RPMI7951 (cell line): ENCODE results near the gene KRCC1. TPM values are rescaled to one million over a fixed set of nuclear protein-coding genes. Genes with fewer than 3 reads are reported as not detected.
"Not testable (repeated sequence)": the region's sequence is repeated elsewhere in the genome, so short reads cannot be mapped to it uniquely, and the experiment has no call there.

Experiments used
- DNase-seq: peaks from one replicate; pipeline ENCODE4 v3.0.0-alpha.2; 2012; ENCODE audit warnings: low read depth
- total RNA-seq: library from RNA; depleted of rRNA; stranded (reverse); fragments of >200 nt; shearing (Covaris generic); gene quantifications from 2 replicates; pipeline ENCODE4 v1.2.3, GENCODE V29; 2014

The KRCC1 gene
- total RNA-seq, 1 experiment from 2014 or later = 36.2 TPM

DNA sequence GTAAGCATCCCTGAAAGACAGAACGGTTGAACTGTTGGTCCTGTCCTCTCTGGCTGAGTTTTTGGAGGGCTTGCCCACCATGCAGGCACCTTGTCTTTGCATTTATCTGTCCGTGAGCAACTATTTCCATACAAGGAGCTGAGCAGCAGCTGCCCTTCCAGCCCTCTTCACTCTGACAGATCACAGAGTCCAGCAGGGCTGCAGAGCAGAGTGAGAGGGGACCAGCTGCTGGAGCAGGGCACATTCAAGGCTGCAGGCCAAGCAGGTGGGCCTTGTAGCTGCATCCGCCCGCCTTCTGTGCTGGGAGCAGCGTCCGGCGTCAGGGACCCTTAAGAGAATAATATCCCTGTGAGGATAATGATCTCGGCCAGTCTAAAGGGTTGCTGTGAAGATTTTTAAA lies 21.5 kb upstream of the KRCC1 start:
- DNase-seq = no peak

- DNase-seq = peak; percentile 38
Observed at GRCh38 chr2:88074854-88075292, 19.3 kb upstream of the KRCC1 start.

DNA sequence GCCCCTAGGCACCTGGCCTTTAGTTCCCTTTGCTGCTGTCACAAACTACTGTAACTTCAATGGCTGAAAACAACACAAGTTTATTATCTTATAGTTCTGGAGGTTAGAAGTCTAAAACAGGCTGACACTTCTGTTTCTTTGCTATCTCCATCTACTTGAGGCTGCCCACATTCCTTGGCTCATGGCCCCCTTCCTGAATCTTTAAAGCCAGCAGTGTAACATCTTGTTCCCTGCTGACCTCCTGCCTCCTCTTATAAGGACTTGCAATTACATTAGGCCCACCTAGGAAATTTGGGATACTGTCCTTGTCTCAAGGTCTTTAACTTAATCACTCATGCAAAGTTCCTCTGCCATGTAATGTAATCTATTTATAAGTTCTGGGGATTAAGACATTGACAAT lies 18.6 kb upstream of the KRCC1 start:
- DNase-seq = no peak

- DNase-seq = no peak
Observed at GRCh38 chr2:88071365-88071764, 15.8 kb upstream of the KRCC1 start.

GRCh38 chr2:88070055-88070454 lies 14.5 kb upstream of the KRCC1 start:
- no peak for DNase-seq

GRCh38 chr2:88069117-88069516 lies 13.5 kb upstream of the KRCC1 start:
- DNase-seq = no peak

DNA sequence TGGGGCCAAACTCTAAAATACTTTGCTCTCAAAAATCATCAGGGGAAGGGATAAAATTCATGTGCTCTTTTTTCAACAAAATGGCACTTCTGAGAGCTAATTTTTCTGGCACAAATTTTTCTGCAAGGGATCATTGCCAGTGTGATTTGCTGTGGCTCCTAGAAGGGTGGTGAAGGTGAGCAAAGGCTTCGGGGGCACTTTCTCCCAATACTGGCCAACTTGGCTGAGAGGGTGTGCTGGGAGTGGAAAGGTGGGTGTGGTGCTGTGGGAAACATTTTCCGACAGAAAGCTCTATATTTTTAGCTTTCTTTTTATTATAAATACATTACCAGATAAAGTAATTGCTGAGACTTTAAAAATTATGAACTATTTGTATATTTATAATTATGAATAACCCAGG lies 12.5 kb upstream of the KRCC1 start:
- DNase-seq = no peak

- no peak for DNase-seq
Observed at GRCh38 chr2:88067598-88067997, 12.0 kb upstream of the KRCC1 start, which contains the start of gene SMYD1. TSS of gene SMYD1 (plus strand) at chr2:88067825. CDS start at chr2:88067865, 40 bp downstream.

DNA sequence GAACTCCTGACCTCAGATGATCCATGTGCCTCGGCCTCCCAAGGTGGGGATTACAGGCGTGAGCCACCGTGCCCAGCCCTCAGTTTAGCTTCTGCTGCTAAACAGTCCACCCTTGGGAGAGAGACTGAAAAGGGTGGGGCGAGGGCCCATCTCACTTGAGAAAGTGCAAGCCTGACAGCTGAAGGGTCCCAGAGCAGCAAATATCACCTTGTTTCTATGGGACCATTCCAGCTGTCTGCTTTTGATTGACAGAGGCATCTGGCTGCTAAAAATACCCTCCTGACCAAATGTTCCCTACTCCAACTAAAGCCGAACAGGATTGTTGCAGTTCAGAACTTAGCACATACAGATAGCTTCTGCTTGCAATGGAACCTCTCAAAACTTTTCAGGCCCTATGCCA lies 11.6 kb upstream of the KRCC1 start:
- DNase-seq = no peak

DNA sequence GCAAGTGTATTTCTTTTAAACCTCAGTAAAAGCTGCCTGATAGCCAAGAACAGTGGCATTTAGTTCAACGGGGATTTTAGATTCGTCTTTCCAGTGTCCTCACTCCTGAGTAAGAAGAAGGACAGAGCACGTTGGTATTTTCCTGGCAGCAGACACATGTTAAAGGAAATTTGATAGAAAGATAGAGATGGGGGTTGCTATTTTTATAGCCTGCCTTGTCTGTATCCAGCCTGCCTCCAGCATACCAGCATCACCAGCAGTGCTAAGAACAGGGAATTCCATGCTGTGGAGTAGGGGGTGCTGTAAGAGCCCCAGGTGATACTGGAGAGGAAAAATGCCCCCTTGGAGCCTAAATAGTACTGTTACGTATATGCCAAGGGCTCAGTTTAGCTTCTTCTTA lies 11.0 kb upstream of the KRCC1 start:
- no peak for DNase-seq

DNA sequence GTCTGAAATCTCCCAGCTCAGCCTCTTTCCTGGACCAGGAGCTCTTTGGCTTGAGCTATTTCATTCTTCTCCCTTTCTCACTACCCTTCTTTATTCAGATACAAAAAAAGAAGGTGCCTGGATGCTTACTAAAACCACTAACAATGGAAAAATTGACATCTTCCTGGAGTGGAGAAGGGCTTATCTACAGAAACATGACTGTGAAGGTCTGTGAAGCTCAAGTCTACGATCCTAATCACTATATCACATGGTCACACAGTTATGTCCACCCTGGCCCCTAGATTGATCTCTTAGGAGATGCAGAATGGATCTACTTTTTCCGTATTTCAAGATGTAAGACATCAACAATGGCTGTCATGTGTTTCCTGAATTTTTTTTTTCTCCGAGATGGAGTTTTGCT lies 5.7 kb upstream of the KRCC1 start:
- no peak for DNase-seq

DNA sequence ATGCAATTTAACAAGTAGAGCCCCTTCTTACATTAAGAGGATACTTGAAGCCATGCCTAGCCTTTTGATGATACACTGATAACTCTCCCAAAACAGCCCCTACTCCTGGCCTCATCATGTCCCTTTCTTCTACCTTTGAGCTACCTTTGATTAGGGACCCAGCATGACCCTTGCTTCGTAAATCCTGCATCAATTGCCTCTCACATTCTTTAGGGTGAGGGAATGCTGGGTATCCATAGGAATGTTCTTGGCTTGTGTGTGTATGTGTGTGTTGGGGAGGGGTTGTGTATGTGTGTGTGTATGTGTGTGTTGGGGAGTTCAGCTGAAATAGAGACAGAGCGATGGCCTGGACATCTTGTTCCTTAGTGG lies 5.3 kb upstream of the KRCC1 start:
- no peak for DNase-seq

GRCh38 chr2:88059979-88060906 lies 4.7 kb upstream of the KRCC1 start:
- DNase-seq = peak; percentile 37

- DNase-seq = no peak
Observed at GRCh38 chr2:88058191-88058590, 2.6 kb upstream of the KRCC1 start.

- DNase-seq = no peak
Observed at GRCh38 chr2:88057437-88057844, 1.9 kb upstream of the KRCC1 start.

- DNase-seq = peak; percentile 52
Observed at GRCh38 chr2:88054782-88055370, 707 bp downstream of the KRCC1 start.

- DNase-seq = peak; percentile 35
Observed at GRCh38 chr2:88053934-88054781, 1.4 kb downstream of the KRCC1 start.

- DNase-seq = no peak
Observed at GRCh38 chr2:88053296-88053695, 2.3 kb downstream of the KRCC1 start.

- no peak for DNase-seq
Observed at GRCh38 chr2:88051792-88052191, 3.8 kb downstream of the KRCC1 start.

- no peak for DNase-seq
Observed at GRCh38 chr2:88049622-88050021, 6.0 kb downstream of the KRCC1 start.

GRCh38 chr2:88048541-88048940 lies 7.0 kb downstream of the KRCC1 start:
- DNase-seq = no peak

- DNase-seq = not testable (repeated sequence)
Observed at GRCh38 chr2:88045561-88045960, 10.0 kb downstream of the KRCC1 start.
